RPMI8226 (cell line): Measurements from ENCODE around the gene PGPEP1.
"Not testable (repeated sequence)": the region's sequence is repeated elsewhere in the genome, so short reads cannot be mapped to it uniquely, and the experiment has no call there.

Source experiments
- DNase-seq: peaks from one replicate; pipeline ENCODE4 v3.0.0-alpha.2; 2015

The PGPEP1 gene

DNA sequence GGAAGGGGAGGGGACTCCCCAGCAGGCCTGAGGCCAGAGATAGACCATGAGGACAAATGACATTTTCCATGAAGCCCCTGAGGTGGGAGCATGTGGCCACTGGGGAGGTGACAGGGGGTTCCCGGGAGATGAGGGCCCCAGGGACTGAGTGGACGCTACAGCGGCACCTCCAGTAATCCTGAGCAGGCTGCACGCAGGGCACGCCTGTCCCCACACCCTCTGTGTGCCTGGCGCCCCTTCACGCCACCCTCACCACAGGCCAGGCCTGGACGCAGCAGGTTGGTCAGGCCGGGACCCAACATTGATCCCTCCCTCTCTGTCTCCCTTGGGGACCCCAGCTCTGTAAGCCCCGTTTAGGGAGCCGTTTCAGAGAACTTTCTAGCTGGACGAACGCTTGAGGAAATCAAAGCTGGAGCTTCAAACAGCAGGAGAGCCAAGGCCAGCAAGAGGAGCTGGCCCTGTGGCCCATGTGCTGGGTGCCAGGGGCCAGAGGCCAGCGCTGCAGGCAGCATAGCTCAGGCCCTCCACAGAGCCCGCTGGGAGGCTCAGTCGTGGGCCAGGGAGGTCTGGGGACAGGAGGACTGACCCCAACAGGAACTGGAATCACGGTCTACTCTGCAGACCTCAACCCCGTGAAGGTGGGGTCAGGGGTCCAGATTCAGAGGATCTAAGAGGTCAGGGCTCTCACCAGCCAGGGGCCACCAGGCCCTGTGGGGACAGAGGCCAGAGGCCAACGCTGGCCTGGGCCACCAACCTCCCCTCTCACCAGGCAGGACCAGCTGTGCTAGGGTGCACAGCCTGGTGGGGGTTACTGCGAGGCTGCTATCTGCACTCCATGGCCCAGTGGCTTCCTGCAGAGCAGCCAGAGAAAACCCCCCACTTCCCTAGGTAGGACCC lies 32.1 kb upstream of the PGPEP1 start:
- no peak for DNase-seq

DNA sequence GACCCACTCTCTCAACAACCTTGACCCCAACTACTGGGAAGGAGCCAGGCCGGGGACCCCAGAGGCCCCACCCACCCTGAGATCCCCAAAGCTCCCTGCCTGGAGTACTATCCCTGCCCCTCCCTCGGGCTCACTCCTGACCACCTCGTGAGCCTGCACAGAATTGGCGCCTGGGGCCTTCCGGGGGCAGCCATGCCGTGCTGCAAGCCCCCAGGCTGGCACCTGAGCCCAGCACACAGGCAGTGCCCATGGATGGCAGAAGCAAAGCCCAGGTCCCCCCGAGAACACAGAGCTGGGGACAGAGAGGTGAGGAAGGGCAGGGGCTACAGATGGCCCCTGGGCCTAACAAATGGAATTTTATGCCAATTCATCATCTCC lies 31.5 kb upstream of the PGPEP1 start:
- DNase-seq, result no peak

DNA sequence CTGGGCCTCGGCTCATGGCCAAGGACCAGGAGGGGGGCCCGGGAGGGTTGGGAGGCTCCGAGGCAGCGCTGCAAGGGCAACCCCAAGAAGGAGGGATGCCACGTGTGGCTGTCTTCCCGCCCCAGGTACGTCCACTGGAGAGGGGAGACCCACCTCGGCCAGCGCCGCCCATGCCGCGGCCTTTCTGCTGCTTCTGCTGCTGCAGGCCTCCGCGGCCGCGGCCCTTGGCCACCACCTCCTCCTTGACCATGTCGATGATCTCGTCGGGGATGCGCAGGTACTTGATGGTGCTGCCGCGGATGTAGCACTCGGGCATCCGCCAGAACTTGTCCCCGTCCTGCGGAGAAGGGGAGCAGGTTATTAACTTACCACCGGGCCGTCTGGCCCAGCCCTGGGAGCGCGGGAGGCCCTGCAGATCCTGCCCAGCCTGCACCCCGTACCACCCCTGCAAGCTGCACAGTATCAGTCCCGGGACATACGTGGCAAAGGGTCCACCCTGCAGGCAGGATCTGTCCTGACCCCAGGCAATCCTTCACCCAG lies 30.8 kb upstream of the PGPEP1 start:
- no peak for DNase-seq

DNA sequence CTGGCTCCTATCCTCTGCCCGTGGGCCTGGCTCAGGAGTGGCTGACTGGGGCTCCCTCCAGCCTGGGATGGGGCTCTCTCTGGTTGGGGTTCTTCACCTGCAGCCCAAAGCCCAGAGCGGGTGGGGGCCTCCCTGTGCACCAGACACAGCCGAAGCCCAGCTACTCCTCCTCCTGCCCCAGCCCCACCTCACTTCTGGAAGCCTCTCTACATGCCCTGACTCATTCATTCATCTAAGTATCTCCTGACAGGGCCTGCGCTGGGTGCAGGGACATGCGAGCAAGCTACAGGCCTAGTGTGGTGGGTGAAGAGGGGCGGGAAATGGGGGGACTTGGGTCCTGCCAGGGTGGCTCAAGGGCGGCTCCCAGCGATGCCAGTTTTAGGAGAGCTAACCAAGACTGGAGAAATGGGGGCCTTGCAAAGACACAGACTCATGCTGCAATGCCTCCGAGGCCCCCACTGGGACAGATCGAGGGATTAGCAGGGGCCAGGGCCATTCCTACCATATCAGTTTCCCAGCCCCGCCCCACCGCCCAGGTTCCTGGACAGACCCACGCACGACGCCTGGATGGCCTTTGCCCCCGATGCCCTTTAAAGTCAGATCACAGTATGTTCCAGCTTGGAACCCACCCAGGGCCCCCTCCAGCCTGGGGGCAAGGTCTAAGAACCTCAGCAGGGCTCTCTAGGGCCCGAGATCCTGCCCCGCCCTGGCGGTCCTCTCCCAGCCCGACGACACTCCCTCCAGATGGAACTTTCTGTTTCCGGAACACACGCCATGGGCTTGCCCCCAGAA lies 30.1 kb upstream of the PGPEP1 start:
- no peak for DNase-seq

DNA sequence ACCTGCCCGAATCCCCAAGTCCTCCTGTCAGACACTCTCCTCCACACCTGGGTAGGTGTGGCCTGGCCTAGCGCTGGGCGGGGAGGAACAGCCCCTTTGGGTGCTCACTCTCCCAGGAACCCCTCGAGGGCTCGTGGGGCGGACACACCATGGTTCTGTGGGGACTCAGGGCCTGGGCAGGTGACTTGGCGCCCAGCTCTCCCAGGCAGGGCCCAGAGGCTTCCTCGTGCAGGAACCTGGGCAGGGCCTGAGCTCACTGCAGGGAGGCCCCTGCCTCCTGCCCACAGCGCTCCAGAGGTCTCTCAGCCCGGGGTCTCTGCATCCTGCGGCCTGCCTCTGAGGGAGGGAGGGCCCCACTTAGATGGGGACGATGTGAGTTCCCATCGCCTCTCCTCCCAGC lies 29.4 kb upstream of the PGPEP1 start:
- DNase-seq, result no peak

DNA sequence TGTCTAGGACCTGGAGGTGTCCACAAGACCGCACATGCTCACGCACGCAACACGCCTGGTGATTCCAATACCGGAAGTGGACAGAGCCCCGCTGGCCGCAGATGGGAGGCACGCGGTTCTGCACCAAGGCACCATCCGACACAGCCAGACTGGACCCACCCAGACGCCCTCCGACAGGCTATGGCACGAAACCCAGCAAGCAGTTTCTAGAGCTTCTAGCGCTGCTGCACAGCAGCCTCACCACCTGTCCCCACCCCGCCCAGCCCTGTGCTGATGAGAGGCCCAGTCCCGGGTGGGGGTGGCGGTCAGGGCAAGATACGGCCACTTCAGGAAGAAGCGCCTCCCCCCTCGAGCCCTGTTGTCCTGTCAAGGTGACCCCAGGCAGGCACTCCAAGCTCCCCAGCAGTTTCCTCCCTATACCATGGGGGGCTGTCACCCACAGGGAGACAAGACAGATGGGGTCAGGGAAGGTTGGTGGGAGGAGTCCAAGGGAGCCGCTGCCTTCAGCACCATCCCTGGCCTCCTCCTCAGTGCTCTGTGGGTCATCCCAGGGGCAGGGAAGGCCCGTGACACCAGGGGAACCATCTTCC lies 28.8 kb upstream of the PGPEP1 start:
- no peak for DNase-seq

DNA sequence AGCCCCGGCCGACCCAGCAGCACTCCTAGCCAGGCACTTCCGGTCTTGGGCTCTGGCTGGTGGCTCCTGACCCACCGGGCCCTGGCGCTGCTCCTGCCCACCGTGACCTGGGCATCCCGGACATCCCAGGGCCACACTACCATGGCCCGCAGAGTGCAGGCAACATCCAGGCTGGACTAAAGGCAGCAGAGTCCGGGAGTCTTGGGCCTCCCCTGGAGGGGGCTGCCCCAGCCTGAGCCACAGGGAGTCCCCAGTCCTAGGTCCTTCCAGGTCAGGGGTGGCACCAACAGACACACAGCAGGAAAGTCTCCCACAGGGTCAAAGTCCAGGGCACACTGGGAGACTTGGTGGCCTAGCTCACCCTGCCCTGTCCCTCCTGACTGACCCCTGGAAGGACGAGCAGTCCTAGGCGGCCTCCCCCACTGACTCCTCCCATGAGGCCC lies 28.3 kb upstream of the PGPEP1 start:
- no peak for DNase-seq

DNA sequence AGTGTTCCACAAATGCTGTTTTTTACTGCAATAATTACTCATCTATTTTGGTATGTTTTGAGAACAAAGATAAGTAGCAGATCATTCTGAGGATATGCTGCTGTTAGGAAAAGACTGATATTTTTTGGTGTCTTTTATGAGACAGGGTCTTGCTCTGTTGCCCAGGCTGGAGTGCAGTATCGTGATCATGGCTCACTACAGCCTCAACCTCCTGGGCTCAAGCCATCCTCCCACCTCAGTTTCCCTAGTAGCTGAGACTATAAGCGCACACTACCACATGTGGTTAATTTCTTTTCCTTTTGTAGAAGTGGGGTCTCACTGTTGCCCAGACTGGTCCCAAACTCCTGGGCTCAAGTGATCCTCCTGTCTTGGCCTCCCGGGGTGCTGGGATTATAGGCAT lies 27.0 kb upstream of the PGPEP1 start:
- no peak for DNase-seq

DNA sequence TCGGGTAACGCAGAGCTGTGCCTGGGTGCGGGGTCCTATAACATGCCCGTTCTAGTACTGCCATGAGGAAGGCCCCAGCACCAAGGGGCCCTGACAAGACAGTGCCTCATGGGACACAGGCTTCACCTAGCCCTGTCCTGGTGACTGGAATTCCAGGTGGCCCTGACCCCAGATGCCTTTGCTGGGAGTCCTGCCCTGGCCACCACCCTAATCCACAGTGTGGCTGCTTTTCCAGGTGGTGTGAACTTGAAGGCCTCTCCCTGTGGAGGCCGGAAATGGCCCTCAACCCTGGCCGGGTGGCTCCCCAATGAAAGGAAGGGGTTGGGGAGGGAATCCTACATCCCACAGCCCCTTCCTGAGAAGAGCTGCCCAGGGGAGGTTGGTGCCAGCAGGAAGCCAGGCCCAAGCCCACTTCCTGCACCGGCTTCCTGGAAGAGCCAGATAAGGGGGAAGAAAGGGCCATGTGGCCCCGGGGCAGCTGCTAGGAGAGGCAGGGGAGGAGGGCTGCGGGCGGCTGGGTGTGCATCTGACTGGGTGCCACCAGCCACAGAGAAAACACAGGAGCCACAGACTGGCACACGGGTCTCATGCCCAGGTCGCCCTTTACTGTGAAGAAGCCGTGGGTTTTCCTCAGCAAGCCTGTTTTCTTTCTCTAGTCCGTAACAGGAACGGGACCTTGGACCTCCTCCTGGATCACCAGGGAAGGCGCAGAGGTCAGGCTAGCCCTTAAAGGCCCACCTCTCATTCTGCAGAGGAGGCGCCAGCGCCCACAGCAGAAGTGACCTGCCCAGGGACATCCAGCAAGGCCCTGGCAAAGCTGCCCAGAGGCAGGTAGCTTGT lies 22.2 kb upstream of the PGPEP1 start:
- no peak for DNase-seq

DNA sequence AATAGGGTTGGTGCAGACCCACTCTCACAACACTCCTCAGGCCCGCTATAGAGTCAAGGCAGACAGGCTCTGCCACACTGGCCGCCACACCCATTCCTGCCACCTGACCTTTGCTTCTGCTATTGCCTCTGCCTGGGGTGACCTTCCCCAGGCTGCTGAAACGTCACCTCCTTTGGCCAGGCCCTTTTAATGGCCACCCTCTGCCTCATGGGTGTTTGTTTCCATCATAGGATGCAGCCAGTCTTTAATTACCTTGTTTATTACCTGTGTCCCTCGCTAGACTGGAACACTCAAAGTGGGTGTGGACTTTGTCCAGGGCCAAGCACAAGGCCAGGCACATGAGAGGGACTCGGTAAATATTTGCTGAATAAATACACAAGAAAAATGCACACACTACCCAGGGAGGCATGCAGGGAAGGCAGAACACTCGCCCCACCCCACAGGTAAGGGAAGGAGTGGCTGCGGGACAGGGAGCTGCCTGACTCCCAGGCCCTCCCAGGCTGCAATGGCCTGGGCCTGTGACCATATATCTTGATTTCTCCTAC lies 20.7 kb upstream of the PGPEP1 start:
- no peak for DNase-seq

DNA sequence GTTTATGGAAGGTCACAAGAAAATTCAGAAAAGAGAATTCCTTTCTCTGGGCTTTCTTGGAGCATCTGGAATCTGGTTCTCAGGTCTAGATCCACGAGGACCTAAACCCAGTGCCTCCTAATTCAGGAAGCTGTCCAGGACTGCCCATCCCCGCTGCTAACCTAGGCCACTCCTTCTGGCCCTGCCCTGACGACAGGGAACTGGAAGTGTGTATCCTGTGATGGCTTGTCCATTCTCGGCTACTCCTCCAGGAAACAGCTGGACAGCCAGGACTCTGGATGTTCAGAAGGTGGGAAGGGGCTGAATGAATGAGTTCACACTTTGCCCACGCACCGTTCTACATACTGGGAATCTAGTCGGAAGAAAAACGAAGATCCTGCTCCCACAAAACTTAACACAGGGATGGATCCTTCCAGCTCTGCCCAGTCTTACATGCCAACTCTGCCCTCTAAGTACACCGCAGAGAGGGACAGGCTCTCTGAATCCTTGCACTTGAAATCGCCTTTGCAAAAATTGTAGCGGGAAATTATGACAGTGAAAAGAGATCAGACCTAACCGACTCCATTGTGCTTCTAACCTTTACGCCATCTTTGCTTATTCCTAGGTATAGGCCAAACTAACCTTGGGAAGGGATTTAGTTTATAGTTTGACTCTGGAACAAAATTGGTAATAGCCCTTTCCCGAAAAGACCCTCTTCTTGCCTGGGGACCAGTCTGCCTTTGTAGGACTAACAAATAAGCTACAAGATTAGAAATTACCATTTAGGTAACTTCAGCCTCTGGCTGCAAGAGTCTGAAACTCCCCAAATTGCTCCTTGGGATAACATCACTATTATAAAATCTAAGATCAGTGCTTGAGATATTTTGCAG lies 19.3 kb upstream of the PGPEP1 start:
- no peak for DNase-seq

DNA sequence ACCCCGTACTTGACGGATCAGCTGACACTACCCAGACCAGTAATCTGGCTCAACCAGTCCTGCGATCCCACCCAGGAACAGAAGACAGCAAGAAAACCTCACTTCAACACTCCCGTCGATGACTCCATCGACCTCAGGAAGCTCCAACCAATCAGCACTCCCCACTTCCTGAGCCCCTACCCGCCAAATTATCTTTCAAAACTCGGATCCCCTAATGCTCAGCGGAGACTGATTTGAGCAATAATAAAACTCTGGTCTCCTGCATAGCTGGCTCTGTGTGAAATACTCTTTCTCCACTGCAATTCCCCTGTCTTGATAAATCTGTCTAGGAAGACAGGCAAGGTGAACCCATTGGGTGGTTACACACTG lies 18.7 kb upstream of the PGPEP1 start:
- no peak for DNase-seq

DNA sequence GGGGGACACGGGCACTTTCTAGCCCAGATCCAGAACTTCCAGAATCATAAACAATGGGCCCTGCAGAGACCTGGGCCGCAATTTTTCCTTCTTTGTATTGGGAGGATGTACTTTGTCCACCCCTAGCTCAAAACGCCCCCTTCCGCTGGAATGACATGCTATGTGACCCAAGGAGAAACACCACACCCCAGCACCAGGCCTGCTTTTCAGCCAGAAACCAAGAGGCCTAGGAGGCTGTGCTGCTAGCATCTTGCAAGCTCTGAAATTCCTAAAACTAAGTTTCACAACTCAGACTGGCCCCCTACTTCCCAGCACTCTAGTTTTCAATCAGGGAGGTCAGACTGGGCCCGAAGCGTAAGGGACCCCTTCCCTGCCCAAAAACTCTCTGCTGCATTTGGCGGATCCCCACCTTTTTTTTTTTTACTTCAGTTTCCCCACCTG lies 18.1 kb upstream of the PGPEP1 start:
- DNase-seq, result peak; percentile 76

DNA sequence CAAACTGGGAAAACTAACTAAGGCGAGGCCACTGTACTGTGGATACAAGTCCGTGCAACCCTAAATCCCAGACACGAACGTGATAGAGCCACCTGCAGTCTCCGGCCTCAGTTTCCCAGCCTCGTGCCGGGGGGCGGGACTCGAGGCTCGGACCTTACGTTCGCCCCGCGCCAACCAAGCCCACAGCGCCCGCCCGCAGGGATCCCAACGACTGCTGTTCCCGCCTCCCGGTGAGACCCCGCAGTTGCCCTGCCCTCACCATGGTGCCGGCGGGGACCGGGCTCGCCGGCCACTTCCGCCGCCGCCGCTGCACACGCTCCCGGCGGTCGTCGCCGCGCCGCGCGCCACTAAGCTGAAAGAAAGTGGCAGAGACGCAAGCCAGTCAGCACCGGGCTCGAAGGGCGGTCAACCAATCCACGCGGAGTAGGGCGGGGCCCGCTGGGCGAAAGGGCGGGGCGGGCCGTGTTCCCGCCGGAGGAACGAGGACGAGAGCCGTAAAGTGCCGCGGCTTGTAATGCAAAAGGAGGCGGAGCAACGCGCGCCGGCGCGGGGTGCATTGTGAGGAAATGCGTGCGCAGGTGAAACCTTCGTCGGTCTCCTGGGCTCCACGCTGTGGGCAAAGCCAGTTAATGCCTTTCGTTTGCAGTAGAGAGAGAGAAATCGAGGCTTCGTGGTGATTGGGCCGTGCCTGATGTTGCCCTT lies 17.5 kb upstream of the PGPEP1 start, which contains the start of gene LSM4:
LSM4 (minus strand) TSS at position 318 of the 702 bp plus-strand sequence; CDS start at position 262, 56 bp downstream.
- peak; percentile 100 for DNase-seq

DNA sequence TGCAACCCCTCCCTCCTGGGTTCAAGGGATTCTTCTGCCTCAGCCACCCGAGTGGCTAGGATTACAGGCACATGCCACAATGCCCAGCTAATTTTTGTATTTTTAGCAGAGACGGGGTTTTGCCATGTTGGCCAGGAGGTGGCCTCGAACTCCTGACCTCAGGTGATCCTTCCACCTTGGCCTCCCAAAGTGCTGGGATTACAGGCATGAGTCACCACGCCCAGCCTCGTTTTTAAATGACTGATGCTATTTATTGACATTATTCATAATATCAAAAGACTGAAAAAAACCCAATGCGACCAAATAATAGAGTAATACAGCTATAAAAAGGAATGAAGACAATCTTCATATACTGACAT lies 16.0 kb upstream of the PGPEP1 start:
- DNase-seq, result not testable (repeated sequence)

DNA sequence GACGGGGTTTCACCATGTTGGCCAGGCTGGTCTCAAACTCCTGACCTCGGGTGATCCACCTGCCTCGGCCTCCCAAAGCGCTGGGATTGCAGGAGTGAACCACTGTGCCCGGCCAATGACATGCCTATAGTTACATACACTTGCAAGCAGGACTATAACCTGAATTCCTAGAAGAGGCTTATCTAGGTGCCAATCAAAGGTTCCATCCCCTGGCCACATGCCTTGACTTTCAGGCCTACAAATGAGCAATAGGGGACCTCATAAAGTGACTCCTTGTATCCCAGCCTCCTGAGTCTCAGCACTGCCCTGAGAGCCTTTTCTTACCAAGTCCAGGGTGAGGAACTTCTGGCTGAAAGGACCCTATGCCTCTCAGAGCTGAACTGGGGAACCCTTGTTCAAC lies 13.6 kb upstream of the PGPEP1 start:
- no peak for DNase-seq

DNA sequence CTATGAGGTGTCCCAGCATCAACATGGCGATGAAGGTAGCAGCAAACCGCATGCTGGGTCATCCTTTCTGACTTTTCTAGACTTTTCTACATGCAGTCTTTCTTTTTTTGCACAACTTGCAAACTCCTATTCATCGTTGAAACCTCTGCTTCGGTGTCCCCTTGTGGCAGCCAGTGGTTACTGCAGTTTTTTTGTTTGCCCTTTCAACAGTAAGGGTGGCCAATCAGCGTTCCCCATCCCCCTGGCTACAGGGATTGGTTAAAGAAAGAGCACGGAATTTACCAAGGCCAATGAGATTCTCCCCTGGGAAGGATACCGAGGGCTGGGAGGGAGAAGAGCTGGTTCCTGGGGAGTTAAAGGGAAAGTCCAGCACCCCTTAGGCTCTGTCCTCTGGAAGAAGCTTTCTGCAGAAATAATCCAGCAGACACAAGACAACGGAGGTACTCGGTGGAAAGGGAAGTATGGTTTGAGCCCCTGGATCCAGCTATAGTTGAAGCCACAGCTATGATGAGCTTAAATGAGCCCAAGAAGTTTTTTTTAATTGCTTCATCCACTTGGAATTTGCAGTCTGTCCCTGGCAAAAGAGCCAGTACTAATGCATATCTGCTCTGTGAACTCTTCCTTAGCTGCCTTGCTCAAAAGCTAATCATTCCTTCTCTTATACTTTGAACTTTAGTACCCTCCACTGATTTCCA lies 11.9 kb upstream of the PGPEP1 start:
- DNase-seq, result peak; percentile 91

DNA sequence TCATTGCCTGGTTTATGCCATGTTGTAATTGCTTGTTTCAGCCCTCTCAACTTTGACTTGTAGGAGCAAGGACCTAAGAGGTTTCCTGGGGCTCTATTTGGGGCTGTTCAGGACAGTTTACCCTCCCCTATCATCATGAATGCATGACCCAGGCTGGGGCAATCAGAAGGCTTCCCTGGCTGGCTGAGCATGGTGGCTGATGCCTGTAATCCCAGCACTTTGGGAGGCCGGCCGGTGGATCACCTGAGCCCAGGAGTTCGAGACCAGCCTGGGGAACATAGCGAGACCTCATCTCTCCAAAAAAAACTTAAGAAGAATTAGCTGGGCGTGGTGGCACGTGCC lies 11.4 kb upstream of the PGPEP1 start:
- DNase-seq, result no peak

DNA sequence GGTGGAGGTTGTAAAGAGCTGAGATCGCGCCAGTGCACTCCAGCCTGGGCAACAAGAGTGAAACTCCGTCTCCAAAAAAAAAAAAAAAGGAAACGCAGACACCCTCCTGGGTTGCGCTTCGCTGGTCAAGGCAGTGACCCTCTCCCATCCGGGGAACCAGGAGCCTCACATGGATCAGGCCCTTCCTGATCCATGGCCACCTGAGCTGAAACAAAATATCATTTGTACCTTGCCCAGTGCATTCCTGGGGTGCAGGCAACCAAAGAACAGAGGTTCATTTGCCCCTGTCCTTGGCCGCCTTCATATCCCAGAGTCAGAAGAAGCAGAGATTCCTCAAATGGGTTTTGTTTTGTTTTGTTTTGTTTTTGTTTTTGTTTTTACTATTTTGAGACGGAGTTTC lies 9.5 kb upstream of the PGPEP1 start:
- no peak for DNase-seq
